Kidney glomerular epithelial cell (primary cell): ENCODE results near the gene DPP6.
"Not testable (repeated sequence)": the region's sequence is repeated elsewhere in the genome, so short reads cannot be mapped to it uniquely, and the experiment has no call there.

ENCODE experiments used
- DNase-seq: peaks from one replicate; lab custom pipeline; 2025; lab: John Stamatoyannopoulos, UW

DPP6 gene

DNA sequence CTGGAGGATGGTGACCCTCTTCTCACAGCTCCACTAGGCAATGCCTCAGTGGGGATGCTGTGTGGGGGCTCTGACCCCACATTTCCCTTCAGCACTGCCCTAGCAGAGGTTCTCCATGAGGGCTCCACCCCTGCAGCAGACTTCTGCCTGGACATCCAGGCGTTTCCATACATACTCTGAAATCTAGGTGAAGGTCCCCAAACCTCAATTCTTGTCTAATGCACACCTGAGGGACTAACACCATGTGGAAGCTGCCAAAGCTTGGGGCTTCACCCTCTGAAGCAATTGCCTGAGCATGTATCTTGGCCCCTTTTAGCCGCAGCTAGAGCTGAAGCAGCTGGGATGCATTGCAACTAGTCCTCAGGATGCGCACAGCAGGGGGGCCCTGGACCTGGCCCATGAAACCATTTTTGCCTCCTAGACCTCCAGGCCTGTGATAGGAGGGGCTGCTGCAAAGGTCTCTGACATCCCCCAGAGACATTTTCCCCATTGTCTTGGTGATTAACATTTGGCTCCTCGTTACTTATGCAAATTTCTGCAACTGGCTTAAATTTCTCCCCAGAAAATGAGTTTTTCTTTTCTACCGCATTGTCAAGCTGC is 882.3 kb downstream of the DPP6 start:
- DNase-seq, result not testable (repeated sequence)

GRCh38 chr7:154937837-154938236 is 885.6 kb downstream of the DPP6 start:
- no peak for DNase-seq

GRCh38 chr7:154942691-154943090 is 890.5 kb downstream of the DPP6 start:
- DNase-seq, result no peak
